A549 (cell line): ENCODE measurements around the gene AKAP8L. TPM values are rescaled to one million over a fixed set of nuclear protein-coding genes. Genes with fewer than 3 reads are reported as not detected.
"Not testable (repeated sequence)": the region's sequence is repeated elsewhere in the genome, so short reads cannot be mapped to it uniquely, and the experiment has no call there.

Experiments
- ATAC-seq, 2 experiments: fragments of 200-7000 bp in 1 of 2; fragments of >200 bp in 1 of 2; cut with Nextera tagmentation in 1 of 2; cut with Tn5 transposase in 1 of 2; 3 replicates each; pipeline versions ENCODE4 v1.8.0 to v1.9.1; 2018 to 2020; ENCODE audit warnings: mild to moderate bottlenecking in 1 of 2, moderate library complexity in 1 of 2
- CTCF ChIA-PET: fragments of 300-600 bp; sonication (Branson Sonifier 250); formaldehyde crosslinking; extraction: SDS; loops from one replicate; lab custom pipeline; 2021; ENCODE audit warnings: antibody characterized with exemption, inconsistent platforms; lab: Yijun Ruan, JAX
- POLR2A ChIA-PET: fragments of 350-600 bp; formaldehyde crosslinking; extraction: SDS; loops from one replicate; lab custom pipeline; 2021; ENCODE audit warnings: antibody characterized with exemption, inconsistent platforms; lab: Yijun Ruan, JAX
- DNase-seq, 2 experiments: peaks; one replicate each; pipeline versions ENCODE4 v3.0.0 to v3.0.0-alpha.2; 2011 to 2016; ENCODE audit warnings: low read depth in 1 of 2, low spot score in 1 of 2
- FAIRE-seq: peaks from 2 replicates; lab custom pipeline; 2011; peaks lifted over from hg19 to GRCh38; lab: Jason Lieb, UNC
- H3K27ac ChIP-seq, 2 experiments: fragments of >200 bp; sonication (Bioruptor Twin); formaldehyde crosslinking; 3 replicates each; pipeline ENCODE4 v1.5.1; 2016 to 2017
- H3K4me1 ChIP-seq: fragments of >200 bp; sonication (Bioruptor Twin); formaldehyde crosslinking; 3 replicates; pipeline ENCODE4 v1.6.1; 2016
- H3K4me2 ChIP-seq: fragments of >200 bp; sonication (Bioruptor Twin); formaldehyde crosslinking; 3 replicates; pipeline ENCODE4 v1.6.1; 2016
- H3K4me3 ChIP-seq: fragments of >200 bp; sonication (Bioruptor Twin); formaldehyde crosslinking; 3 replicates; pipeline ENCODE4 v1.5.1; 2016
- H3K9me3 ChIP-seq: fragments of >200 bp; sonication (Bioruptor Twin); formaldehyde crosslinking; 3 replicates; pipeline ENCODE4 v1.6.1; 2016
- BHLHE40 ChIP-seq: IDR thresholded peaks from 2 replicates; pipeline ENCODE4 v1.6.1; 2012; ENCODE audit warnings: low read depth, low read length, inconsistent platforms
- CEBPB ChIP-seq, 2 experiments: fragments of >200 bp in 1 of 2; sonication (Bioruptor Twin) in 1 of 2; formaldehyde crosslinking in 1 of 2; IDR thresholded peaks; 2 replicates each; pipeline ENCODE4 v1.6.1; 2012 to 2016
- CHD2 ChIP-seq: fragments of 150-350 bp; IDR thresholded peaks from 2 replicates; pipeline ENCODE4 v1.6.1; 2014; ENCODE audit warnings: low read length; ENCODE audit not compliant: partially characterized antibody
- ESRRA ChIP-seq: fragments of 150-350 bp; IDR thresholded peaks from 2 replicates; pipeline ENCODE4 v1.6.1; 2014; ENCODE audit warnings: mild to moderate bottlenecking, low read length, borderline replicate concordance
- FOSB ChIP-seq: fragments of 250-450 bp; sonication (Bioruptor Pico); IDR thresholded peaks from 2 replicates; pipeline ENCODE4 v1.5.0; 2020; ENCODE audit warnings: mild to moderate bottlenecking, moderate library complexity
- FOXS1 ChIP-seq: fragments of 250-450 bp; sonication (Bioruptor Pico); IDR thresholded peaks from 2 replicates; pipeline ENCODE4 v1.5.0; 2020; ENCODE audit warnings: mild to moderate bottlenecking, moderate library complexity
- HOXB13 ChIP-seq: fragments of 250-450 bp; sonication (Bioruptor Pico); IDR thresholded peaks from 2 replicates; pipeline ENCODE4 v1.5.0; 2020; ENCODE audit warnings: low read depth, mild to moderate bottlenecking, moderate library complexity
- JUNB ChIP-seq: fragments of >200 bp; sonication (Bioruptor Twin); formaldehyde crosslinking; IDR thresholded peaks from 2 replicates; pipeline ENCODE4 v1.6.1; 2016
- KDM1A ChIP-seq: fragments of 200-600 bp; sonication (generic); IDR thresholded peaks from 2 replicates; pipeline ENCODE4 v1.6.1; 2016; ENCODE audit warnings: low read depth, mild to moderate bottlenecking
- MAX ChIP-seq: IDR thresholded peaks from 2 replicates; pipeline ENCODE4 v1.6.1; 2012
- MYC ChIP-seq: IDR thresholded peaks from 2 replicates; pipeline ENCODE4 v1.6.1; 2012; ENCODE audit warnings: mild to moderate bottlenecking, inconsistent platforms, low read length, improper control_type of control experiment, borderline replicate concordance
- NFE2L2 ChIP-seq: fragments of 150-350 bp; conservative IDR thresholded peaks from 2 replicates; pipeline ENCODE4 v1.6.1; 2014; ENCODE audit warnings: low read length
- NPAS2 ChIP-seq: fragments of 250-450 bp; sonication (Bioruptor Pico); IDR thresholded peaks from 2 replicates; pipeline ENCODE4 v1.8.0; 2022; ENCODE audit warnings: mild to moderate bottlenecking, moderate library complexity, borderline replicate concordance
- RCOR1 ChIP-seq: fragments of 150-350 bp; IDR thresholded peaks from 2 replicates; pipeline ENCODE4 v1.6.1; 2014; ENCODE audit warnings: antibody characterized with exemption, low read length, low read depth
- RNF2 ChIP-seq: fragments of 200-600 bp; sonication (generic); IDR thresholded peaks from 2 replicates; pipeline ENCODE4 v1.6.1; 2016; ENCODE audit warnings: low read depth, mild to moderate bottlenecking, antibody characterized with exemption, moderate library complexity, borderline replicate concordance
- TP53 ChIP-seq: fragments of 250-450 bp; sonication (Bioruptor Pico); IDR thresholded peaks from 2 replicates; pipeline ENCODE4 v1.5.0; 2021; ENCODE audit warnings: mild to moderate bottlenecking, moderate library complexity
- ZC3H11A ChIP-seq: fragments of 450-650 bp; IDR thresholded peaks from 2 replicates; pipeline ENCODE4 v1.6.1; 2014; ENCODE audit warnings: antibody characterized with exemption, mild to moderate bottlenecking
- ZFP36 ChIP-seq: fragments of 450-650 bp; IDR thresholded peaks from 2 replicates; pipeline ENCODE4 v1.6.1; 2014; ENCODE audit warnings: borderline replicate concordance; ENCODE audit not compliant: partially characterized antibody
- WGBS: methylation state at CpG from one replicate; pipeline ENCODE4 v1.1.6; 2017; ENCODE audit errors: missing lambda C conversion rate; 5-methylcytosine and 5-hydroxymethylcytosine counted together
- polyA plus RNA-seq, 4 experiments: library from polyadenylated mRNA; depleted of rRNA in 3 of 4; stranded (reverse); fragments of >200 nt; fragmentation: RNase III in 1 of 4; extraction: RNeasy Plus Mini Kit Qiagen cat#74134 plus additional on column Dnase treatment in 1 of 4; gene quantifications; 2 replicates in 3 of 4; 3 replicates in 1 of 4; pipeline ENCODE4 v1.2.3, GENCODE V29; 2011 to 2017
- TF ChIP-seq, protein P1 (sequence below): fragments of 200-600 bp; sonication (generic); IDR thresholded peaks from 2 replicates; pipeline ENCODE4 v1.6.1; 2016; ENCODE audit warnings: antibody characterized with exemption, mild to moderate bottlenecking, moderate library complexity
- TF ChIP-seq, protein P2 (sequence below): fragments of 250-450 bp; sonication (Bioruptor Pico); IDR thresholded peaks from 2 replicates; pipeline ENCODE4 v1.5.0; 2021; ENCODE audit warnings: mild to moderate bottlenecking, moderate library complexity, borderline replicate concordance

The AKAP8L gene
- polyA plus RNA-seq, 2 of the 4 experiments (the other 2 are of a cell fraction): 28.4 to 42.9 TPM

DNA sequence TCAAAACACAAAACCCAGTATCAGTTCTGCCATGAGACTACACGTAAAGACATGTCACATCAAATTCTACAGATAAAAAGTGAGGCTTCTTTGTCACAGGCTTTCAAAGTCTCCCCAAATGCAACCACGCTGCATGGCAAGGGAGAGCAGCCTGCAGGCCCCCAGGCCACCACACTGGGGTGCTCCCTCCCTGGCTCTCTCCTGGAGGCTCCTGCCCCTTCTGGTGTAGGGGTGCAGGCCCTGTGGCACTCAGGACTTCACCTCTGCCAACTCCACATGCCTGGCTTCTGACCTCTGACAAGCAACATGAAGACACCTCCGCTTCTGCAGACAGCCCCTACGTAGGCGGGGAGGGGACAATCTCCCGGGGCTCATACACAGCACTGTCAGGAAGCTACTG, 53.5 kb downstream of the AKAP8L start:
- 86% methylated on average over 6 of the region's 6 CpGs for WGBS

GRCh38 chr19:15363791-15364190, 55.0 kb downstream of the AKAP8L start:
- not testable (repeated sequence) for H3K9me3 ChIP-seq
- TF ChIP-seq ZC3H11A: peak; percentile 34; the same call in 1 of the 2 replicates
- TF ChIP-seq, all 56 proteins: peak for 1; not testable (repeated sequence) for 55
- FAIRE-seq, DNase-seq, H3K4me2 ChIP-seq, CTCF ChIA-PET, ATAC-seq, H3K4me3 ChIP-seq, H3K27ac ChIP-seq: not testable (repeated sequence)
- peaks cover 14% of the 10 kb centered on the region for H3K4me1 ChIP-seq
- POLR2A ChIA-PET: interaction anchor here (0.7 kb wide), 1 partner anchor 45 kb away, joined by 5 read pairs; no protein-coding TSS in a partner anchor
- 68% methylated on average over 2 of the region's 3 CpGs for WGBS

More for the DNA sequence above, 53.5 kb downstream of the AKAP8L start:
- Histone ChIP-seq H3K4me3 (no peak overlapping the region), H3K9me3 (no peaks in the 10 kb centered on the region), H3K27ac (no peak overlapping the region), H3K4me2 (no peak overlapping the region), H3K4me1 (no peaks in the 10 kb centered on the region; the same call in 2 of the 3 replicates)
- DNase-seq (no peak), ATAC-seq (peak; percentile 43 to 48; a peak in 3 of 6 replicates), FAIRE-seq (no peak)
- TF ChIP-seq FOSB (CRISPR knock-in tag) (no peak), CHD2 (no peak), NFE2L2 (no peak), RNF2 (no peak), BHLHE40 (no peak), NPAS2 (no peak)
- POLR2A ChIA-PET: no interaction called here
- CTCF ChIA-PET: no interaction called here

DNA sequence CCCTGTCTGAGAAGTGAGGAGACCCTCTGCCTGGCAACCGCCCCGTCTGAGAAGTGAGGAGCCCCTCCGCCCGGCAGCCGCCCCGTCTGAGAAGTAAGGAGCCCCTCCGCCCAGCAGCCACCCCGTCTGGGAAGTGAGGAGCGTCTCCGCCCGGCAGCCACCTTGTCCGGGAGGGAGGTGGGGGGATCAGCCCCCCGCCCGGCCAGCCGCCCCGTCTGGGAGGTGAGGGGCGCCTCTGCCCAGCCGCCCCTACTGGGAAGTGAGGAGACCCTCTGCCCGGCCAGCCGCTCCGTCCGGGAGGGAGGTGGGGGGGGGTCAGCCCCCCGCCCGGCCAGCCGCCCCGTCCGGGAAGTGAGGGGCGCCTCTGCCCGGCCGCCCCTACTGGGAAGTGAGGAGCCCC, 55.7 kb downstream of the AKAP8L start:
- H3K4me1 ChIP-seq: peaks cover 17% of the 10 kb centered on the region
- POLR2A ChIA-PET, CTCF ChIA-PET, H3K4me2 ChIP-seq, FAIRE-seq, DNase-seq, ATAC-seq, H3K9me3 ChIP-seq, H3K27ac ChIP-seq, H3K4me3 ChIP-seq: not testable (repeated sequence)
- WGBS: no CpG with 5 or more reads among the region's 30 CpGs

- not testable (repeated sequence) for ATAC-seq
- H3K27ac ChIP-seq: peak overlapping the region in 1 of 2 experiments; percentile 50; a peak in 2 of 6 replicates
- 89% methylated on average over 4 of the region's 4 CpGs for WGBS
These were observed 58.8 kb downstream of the AKAP8L start for GRCh38 chr19:15360015-15360414.

GRCh38 chr19:15358918-15359317, 59.9 kb downstream of the AKAP8L start:
- ATAC-seq: peak in 1 of 2 experiments; percentile 54; a peak in 2 of 6 replicates
- Histone ChIP-seq H3K9me3 (no peaks in the 10 kb centered on the region), H3K4me2 (peak overlapping the region; percentile 28), H3K4me3 (no peak overlapping the region), H3K4me1 (peaks cover 17% of the 10 kb centered on the region), H3K27ac (peak overlapping the region; percentile 74 to 82)
- ChIA-PET POLR2A (interaction anchor here (0.7 to 1.3 kb wide), 2 partner anchors 21 to 717 kb away, joined by 5 read pairs; partner anchors contain the start of gene AKAP8), CTCF (interaction anchor here (0.6 to 1.0 kb wide), 3 partner anchors 9 to 137 kb away, joined by 4 read pairs; no protein-coding TSS in a partner anchor)
- 43% methylated on average over 3 of the region's 3 CpGs for WGBS
- FAIRE-seq: no peak
- DNase-seq: peak in 1 of 2 experiments; percentile 18
- TF ChIP-seq TP53 (CRISPR knock-in tag) (no peak), MAX (no peak), ZFP36 (no peak), MYC (no peak), HOXB13 (CRISPR knock-in tag) (no peak), NPAS2 (no peak), RCOR1 (no peak), JUNB (no peak), FOSB (CRISPR knock-in tag) (no peak), CEBPB (IDR thresholded peaks at IDR 0.05) (no peak), ESRRA (no peak), CHD2 (no peak), FOXS1 (CRISPR knock-in tag) (no peak), KDM1A (no peak)
- TF ChIP-seq, protein P1, sequence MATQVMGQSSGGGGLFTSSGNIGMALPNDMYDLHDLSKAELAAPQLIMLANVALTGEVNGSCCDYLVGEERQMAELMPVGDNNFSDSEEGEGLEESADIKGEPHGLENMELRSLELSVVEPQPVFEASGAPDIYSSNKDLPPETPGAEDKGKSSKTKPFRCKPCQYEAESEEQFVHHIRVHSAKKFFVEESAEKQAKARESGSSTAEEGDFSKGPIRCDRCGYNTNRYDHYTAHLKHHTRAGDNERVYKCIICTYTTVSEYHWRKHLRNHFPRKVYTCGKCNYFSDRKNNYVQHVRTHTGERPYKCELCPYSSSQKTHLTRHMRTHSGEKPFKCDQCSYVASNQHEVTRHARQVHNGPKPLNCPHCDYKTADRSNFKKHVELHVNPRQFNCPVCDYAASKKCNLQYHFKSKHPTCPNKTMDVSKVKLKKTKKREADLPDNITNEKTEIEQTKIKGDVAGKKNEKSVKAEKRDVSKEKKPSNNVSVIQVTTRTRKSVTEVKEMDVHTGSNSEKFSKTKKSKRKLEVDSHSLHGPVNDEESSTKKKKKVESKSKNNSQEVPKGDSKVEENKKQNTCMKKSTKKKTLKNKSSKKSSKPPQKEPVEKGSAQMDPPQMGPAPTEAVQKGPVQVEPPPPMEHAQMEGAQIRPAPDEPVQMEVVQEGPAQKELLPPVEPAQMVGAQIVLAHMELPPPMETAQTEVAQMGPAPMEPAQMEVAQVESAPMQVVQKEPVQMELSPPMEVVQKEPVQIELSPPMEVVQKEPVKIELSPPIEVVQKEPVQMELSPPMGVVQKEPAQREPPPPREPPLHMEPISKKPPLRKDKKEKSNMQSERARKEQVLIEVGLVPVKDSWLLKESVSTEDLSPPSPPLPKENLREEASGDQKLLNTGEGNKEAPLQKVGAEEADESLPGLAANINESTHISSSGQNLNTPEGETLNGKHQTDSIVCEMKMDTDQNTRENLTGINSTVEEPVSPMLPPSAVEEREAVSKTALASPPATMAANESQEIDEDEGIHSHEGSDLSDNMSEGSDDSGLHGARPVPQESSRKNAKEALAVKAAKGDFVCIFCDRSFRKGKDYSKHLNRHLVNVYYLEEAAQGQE: no peak
- TF ChIP-seq, protein P2, sequence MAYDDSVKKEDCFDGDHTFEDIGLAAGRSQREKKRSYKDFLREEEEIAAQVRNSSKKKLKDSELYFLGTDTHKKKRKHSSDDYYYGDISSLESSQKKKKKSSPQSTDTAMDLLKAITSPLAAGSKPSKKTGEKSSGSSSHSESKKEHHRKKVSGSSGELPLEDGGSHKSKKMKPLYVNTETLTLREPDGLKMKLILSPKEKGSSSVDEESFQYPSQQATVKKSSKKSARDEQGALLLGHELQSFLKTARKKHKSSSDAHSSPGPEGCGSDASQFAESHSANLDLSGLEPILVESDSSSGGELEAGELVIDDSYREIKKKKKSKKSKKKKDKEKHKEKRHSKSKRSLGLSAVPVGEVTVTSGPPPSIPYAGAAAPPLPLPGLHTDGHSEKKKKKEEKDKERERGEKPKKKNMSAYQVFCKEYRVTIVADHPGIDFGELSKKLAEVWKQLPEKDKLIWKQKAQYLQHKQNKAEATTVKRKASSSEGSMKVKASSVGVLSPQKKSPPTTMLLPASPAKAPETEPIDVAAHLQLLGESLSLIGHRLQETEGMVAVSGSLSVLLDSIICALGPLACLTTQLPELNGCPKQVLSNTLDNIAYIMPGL (CRISPR knock-in tag): no peak

More at GRCh38 chr19:15360015-15360414, 58.8 kb downstream of the AKAP8L start:
- H3K4me2 ChIP-seq, H3K9me3 ChIP-seq, FAIRE-seq, H3K4me3 ChIP-seq, DNase-seq: not testable (repeated sequence)
- H3K4me1 ChIP-seq: peaks cover 17% of the 10 kb centered on the region
- ChIA-PET POLR2A (interaction anchor here (1.3 kb wide), 1 partner anchor 19 kb away, joined by 5 read pairs; the partner anchor contains the start of gene AKAP8), CTCF (interaction anchor here (1.4 kb wide), 1 partner anchor 12 kb away, joined by 4 read pairs; no protein-coding TSS in a partner anchor)
